Measurements from ENCODE around the gene PPP5C.

Gene PPP5C

DNA sequence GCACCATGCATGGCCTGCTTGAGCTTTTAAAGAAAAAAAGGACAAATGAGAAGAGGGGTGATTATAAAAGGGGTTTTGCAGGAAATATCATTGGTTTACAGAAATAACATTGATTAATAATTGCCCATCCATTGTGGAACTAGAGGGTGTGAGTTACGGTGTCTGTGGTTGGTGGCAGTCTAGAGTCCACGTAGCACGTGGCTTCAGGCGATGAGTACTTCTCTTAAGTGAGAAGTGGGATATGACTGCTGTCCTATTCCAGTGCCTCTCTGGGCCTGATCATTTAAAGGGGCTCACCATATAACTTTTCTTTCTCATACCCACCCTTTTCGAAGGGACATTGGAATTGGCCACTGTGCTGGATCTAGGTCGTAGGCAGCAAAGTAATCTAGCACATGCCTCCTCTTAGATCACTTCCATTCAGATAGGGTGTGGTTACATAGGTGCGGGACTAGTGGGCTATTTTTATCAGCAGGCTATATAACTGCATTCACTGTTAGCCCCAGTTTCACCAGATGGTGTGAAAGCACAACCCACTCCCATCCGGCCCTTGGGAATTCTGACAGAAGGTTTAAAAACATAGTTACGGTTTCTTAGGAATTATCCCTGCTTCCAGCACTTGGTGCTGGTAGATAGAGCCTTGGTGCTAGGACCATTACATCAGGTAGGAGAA is 19.9 kb downstream of the PPP5C start:
- H3K4me3 ChIP-seq = no peak overlapping the region
- H3K9ac ChIP-seq (ENCODE audit: insufficient read length) = no peak overlapping the region
- no peak overlapping the region for H3K27ac ChIP-seq
- DNase-seq (ENCODE audit: low read depth, low spot score) = no peak
- no peaks in the 10 kb centered on the region for H3K9me3 ChIP-seq (ENCODE audit: low read depth, low read length)
- no peak for TF ChIP-seq EZH2 (IDR thresholded peaks at IDR 0.05)
- TF ChIP-seq POLR2AphosphoS5 (IDR thresholded peaks at IDR 0.05; ENCODE audit: borderline replicate concordance, low read depth, low read length) = no peak
- TF ChIP-seq FOXP2 (optimal IDR thresholded peaks at IDR 0.05; ENCODE audit: control extremely low read depth, extremely low read length, insufficient read depth) = no peak
- peaks cover 43% of the 10 kb centered on the region for H3K36me3 ChIP-seq (ENCODE audit: insufficient read depth, low read length)

DNA sequence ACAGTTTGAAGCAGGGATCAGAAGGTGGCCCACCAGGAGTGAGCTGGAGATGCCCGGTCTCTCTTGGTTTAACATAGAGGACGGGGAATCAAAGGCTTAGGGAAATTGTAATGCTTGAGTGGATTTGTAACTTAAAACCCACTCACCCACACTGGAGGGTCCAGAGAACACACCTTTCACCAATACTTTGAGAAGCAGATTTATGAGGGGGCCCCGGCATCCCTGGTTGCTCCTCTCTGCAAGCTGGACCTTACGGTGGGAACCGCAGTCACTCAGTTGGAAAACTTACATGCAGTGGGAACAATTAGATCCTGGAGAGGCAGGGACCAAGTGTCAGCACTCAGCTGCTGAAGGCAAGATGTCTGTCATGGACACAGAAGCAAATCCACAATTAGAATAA is 20.5 kb downstream of the PPP5C start:
- no peak for DNase-seq (ENCODE audit: low read depth, low spot score)
- H3K9ac ChIP-seq (ENCODE audit: insufficient read length) = no peak overlapping the region
- peaks cover 42% of the 10 kb centered on the region for H3K36me3 ChIP-seq (ENCODE audit: insufficient read depth, low read length)
- no peaks in the 10 kb centered on the region for H3K9me3 ChIP-seq (ENCODE audit: low read depth, low read length)
- no peak overlapping the region for H3K4me3 ChIP-seq
- no peak overlapping the region for H3K27ac ChIP-seq
- TF ChIP-seq POLR2AphosphoS5 (IDR thresholded peaks at IDR 0.05; ENCODE audit: borderline replicate concordance, low read depth, low read length) (no peak), EZH2 (IDR thresholded peaks at IDR 0.05) (no peak), FOXP2 (optimal IDR thresholded peaks at IDR 0.05; ENCODE audit: control extremely low read depth, extremely low read length, insufficient read depth) (no peak)

DNA sequence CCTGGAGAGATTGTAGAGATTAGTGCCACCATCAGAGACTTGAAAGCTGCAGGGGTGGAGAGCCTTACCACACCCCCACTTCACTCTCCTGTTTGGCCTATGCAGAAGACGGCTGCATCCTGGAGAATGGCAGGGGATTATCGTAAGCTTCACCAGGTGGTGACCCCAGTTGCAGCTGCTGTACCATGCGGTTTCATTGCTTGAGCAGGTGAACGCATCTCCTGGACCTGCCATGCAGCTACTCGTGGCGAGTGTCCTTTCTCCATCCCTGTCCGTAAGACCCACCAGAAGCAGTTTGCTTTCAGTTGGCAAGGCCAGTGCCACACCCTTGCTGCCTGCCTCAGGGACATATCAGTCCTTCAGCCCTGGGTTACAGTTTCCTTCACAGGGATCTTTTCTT is 21.2 kb downstream of the PPP5C start:
- no peak for TF ChIP-seq FOXP2 (optimal IDR thresholded peaks at IDR 0.05; ENCODE audit: control extremely low read depth, extremely low read length, insufficient read depth)
- TF ChIP-seq EZH2 (IDR thresholded peaks at IDR 0.05) = no peak
- no peak for TF ChIP-seq POLR2AphosphoS5 (IDR thresholded peaks at IDR 0.05; ENCODE audit: borderline replicate concordance, low read depth, low read length)
- DNase-seq (ENCODE audit: low read depth, low spot score) = no peak
- Histone ChIP-seq H3K27ac (no peak overlapping the region), H3K9ac (ENCODE audit: insufficient read length) (no peak overlapping the region), H3K4me3 (no peak overlapping the region), H3K9me3 (ENCODE audit: low read depth, low read length) (no peaks in the 10 kb centered on the region), H3K36me3 (ENCODE audit: insufficient read depth, low read length) (peaks cover 43% of the 10 kb centered on the region)

DNA sequence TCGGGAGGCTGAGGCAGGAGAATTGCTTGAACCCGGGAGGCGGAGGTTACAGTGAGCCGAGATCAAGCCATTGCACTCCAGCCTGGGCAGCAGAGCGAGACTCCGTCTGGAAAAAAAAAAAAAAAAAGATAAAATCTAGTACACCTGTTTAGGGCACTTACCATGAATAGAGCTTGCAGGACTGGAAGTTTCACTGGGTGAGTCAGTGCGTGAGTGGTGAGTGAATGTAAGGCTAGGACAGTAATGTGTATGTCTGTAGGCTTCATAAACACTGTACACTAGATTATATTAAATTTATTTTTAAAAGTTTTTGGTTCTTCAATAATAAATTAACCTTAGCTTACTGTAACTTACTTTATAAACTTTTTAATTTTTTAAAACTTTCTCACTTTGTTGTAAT is 22.9 kb downstream of the PPP5C start:
- DNase-seq (ENCODE audit: low read depth, low spot score) = no peak

DNA sequence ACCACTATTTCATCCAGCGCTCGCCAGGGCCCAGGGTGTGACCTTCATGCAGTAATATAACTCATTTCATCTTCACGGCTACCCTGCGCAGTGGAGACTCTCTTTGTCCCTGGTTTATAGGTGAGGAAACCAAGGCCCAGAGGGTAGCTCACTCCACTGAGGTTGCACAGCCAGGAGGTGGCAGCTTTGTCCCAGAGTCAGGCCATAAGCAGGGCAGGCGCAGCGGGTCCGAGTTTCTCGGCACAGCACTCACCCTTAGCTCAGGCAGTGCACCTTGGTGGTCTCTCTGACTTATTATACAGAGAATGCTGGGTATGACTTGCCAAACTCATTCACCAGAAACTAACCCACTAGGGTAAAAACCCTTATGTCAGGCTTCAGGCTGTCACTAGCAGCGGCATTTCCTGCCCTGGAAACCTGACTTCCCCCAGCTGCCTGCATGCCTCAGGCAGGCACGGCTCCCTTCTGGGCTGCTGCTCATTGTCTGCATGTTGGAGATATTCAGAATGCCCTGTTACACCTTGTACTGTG is 24.5 kb downstream of the PPP5C start:
- peaks cover 26% of the 10 kb centered on the region; the same call in 1 of the 2 replicates for H3K36me3 ChIP-seq (ENCODE audit: insufficient read depth, low read length)
- no peak overlapping the region for H3K4me3 ChIP-seq
- H3K27ac ChIP-seq = no peak overlapping the region
- H3K9me3 ChIP-seq (ENCODE audit: low read depth, low read length) = no peaks in the 10 kb centered on the region
- TF ChIP-seq FOXP2 (optimal IDR thresholded peaks at IDR 0.05; ENCODE audit: control extremely low read depth, extremely low read length, insufficient read depth) = no peak
- TF ChIP-seq EZH2 (IDR thresholded peaks at IDR 0.05) = no peak
- TF ChIP-seq POLR2AphosphoS5 (IDR thresholded peaks at IDR 0.05; ENCODE audit: borderline replicate concordance, low read depth, low read length) = no peak
- no peak overlapping the region for H3K9ac ChIP-seq (ENCODE audit: insufficient read length)
- DNase-seq (ENCODE audit: low read depth, low spot score) = no peak

More for the DNA sequence above, 22.9 kb downstream of the PPP5C start:
- H3K9ac ChIP-seq (ENCODE audit: insufficient read length) = no peak overlapping the region
- H3K27ac ChIP-seq = no peak overlapping the region
- TF ChIP-seq POLR2AphosphoS5 (IDR thresholded peaks at IDR 0.05; ENCODE audit: borderline replicate concordance, low read depth, low read length) = no peak
- TF ChIP-seq EZH2 (IDR thresholded peaks at IDR 0.05) = no peak
- TF ChIP-seq FOXP2 (optimal IDR thresholded peaks at IDR 0.05; ENCODE audit: control extremely low read depth, extremely low read length, insufficient read depth) = no peak
- H3K36me3 ChIP-seq (ENCODE audit: insufficient read depth, low read length) = peaks cover 27% of the 10 kb centered on the region
- H3K9me3 ChIP-seq (ENCODE audit: low read depth, low read length) = no peaks in the 10 kb centered on the region
- no peak overlapping the region for H3K4me3 ChIP-seq

DNA sequence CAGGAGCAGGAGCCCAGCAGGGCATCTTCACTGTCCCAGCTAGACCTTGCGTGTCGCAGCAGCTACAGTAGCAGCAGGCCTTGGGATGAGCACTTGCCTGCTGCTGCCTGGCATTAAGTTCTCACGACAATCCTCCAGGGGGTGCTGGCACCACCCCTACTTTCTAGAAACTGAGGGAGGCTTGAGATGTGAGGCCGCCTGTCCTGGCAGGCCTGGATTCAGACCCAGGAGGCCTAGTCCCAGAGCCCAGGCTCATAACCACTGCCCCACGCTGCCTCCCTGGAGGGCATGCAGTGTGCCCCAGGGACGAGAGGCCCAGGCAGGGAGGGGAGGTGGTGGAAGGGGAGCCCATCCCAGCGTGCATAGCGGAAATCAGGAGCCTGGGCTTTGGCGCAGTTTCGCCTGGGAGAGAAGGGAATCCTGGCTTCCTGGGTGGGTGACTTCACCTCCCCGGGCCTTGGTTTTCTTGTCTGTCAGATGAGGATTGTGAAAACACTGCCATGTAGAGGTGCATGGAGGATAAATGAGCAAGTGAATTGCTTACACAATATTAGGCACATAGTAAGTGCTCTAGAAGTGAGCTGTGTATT is 26.1 kb downstream of the PPP5C start:
- Histone ChIP-seq H3K36me3 (ENCODE audit: insufficient read depth, low read length) (peaks cover 34% of the 10 kb centered on the region), H3K4me3 (no peak overlapping the region), H3K27ac (no peak overlapping the region), H3K9ac (ENCODE audit: insufficient read length) (no peak overlapping the region), H3K9me3 (ENCODE audit: low read depth, low read length) (no peaks in the 10 kb centered on the region)
- DNase-seq (ENCODE audit: low read depth, low spot score) = no peak
- TF ChIP-seq EZH2 (IDR thresholded peaks at IDR 0.05) = no peak
- no peak for TF ChIP-seq FOXP2 (optimal IDR thresholded peaks at IDR 0.05; ENCODE audit: control extremely low read depth, extremely low read length, insufficient read depth)
- TF ChIP-seq POLR2AphosphoS5 (IDR thresholded peaks at IDR 0.05; ENCODE audit: borderline replicate concordance, low read depth, low read length) = no peak

DNA sequence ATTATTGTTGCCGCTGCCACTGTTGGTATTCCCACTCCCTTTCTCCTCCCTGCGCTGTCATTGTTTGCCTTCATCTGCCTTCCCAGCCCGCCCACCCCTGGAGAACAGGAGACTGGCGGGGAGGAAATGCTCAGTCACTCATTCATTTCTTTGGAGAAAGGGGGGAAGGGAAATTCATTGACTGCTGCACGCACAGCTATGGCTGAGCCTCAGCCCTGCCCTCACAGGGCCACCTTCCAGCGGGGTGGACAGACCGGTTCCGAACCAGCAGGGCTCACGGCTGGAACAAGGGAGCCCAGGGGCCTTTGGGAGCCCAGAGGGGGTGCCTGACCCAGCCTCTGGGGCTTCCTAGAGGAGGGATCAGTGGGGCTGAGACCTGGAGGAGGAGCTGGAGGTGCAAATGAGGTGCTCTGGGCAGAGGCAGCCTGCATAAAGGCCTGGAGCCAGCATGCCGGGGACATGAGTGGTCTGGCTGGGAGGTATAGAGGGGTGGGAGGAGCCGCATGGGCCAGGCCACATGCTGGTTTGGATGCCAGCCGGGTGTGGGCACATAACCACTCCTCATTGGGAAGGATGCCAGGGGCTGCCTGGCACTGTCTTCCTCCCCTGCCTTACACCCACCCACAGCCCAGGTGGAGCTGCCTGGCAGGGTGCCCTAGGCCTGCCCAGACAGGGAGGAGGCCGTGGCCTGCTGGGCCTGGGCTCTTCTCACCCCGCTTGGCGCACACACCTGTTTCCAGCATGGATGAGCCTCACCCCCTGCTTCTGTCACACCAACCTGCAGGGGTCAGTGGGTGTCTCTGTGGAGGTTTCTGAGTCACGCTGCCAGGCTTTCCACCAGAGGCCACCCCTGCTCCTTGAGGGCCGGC is 26.8 kb downstream of the PPP5C start:
- DNase-seq (ENCODE audit: low read depth, low spot score) = no peak

More for the DNA sequence above, 26.8 kb downstream of the PPP5C start:
- no peak overlapping the region for H3K4me3 ChIP-seq
- no peaks in the 10 kb centered on the region for H3K9me3 ChIP-seq (ENCODE audit: low read depth, low read length)
- no peak overlapping the region for H3K9ac ChIP-seq (ENCODE audit: insufficient read length)
- TF ChIP-seq FOXP2 (optimal IDR thresholded peaks at IDR 0.05; ENCODE audit: control extremely low read depth, extremely low read length, insufficient read depth) (no peak), EZH2 (IDR thresholded peaks at IDR 0.05) (no peak), POLR2AphosphoS5 (IDR thresholded peaks at IDR 0.05; ENCODE audit: borderline replicate concordance, low read depth, low read length) (no peak)
- H3K36me3 ChIP-seq (ENCODE audit: insufficient read depth, low read length) = peaks cover 36% of the 10 kb centered on the region
- H3K27ac ChIP-seq = no peak overlapping the region

Data from SK-N-MC (cell line).